ENCODE data around the gene CTNNA2.

Gene CTNNA2

GRCh38 chr2:80258341-80258740 is 745.5 kb downstream of the CTNNA2 start:
- Histone ChIP-seq H4K91ac (ENCODE audit: low read length) (no peak overlapping the region), H3K27ac (ENCODE audit: low read length, poor library complexity, severe bottlenecking) (no peak overlapping the region)
- no peak for DNase-seq

GRCh38 chr2:80258793-80259192 is 745.9 kb downstream of the CTNNA2 start:
- H3K4me1 ChIP-seq (ENCODE audit: control insufficient read depth, insufficient read depth, low read depth, low read length), result no peaks in the 10 kb centered on the region
- H3K23ac ChIP-seq (ENCODE audit: low read length in 2 of 2), result no peak overlapping the region
- H3K14ac ChIP-seq (ENCODE audit: low read length in 2 of 2), result no peak overlapping the region
- H3K27me3 ChIP-seq (ENCODE audit: control insufficient read depth in 1 of 2, insufficient read depth in 1 of 2, low read length in 2 of 2), result peaks cover 0 to 21% of the 10 kb centered on the region in 2 experiments
- H3K4me2 ChIP-seq (ENCODE audit: low read length, poor library complexity, severe bottlenecking), result no peak overlapping the region
- H3K79me1 ChIP-seq (replicated peaks; ENCODE audit: low read length, poor library complexity, severe bottlenecking), result no peaks in the 10 kb centered on the region
- no peak overlapping the region for H3K4ac ChIP-seq (ENCODE audit: low read depth in 1 of 2, low read length in 2 of 2)
- no peak overlapping the region for H3K18ac ChIP-seq (ENCODE audit: low read depth in 1 of 2, low read length in 2 of 2)
- H2BK5ac ChIP-seq (ENCODE audit: low read depth, low read length, poor library complexity, severe bottlenecking), result no peak overlapping the region
- no peak overlapping the region for H4K91ac ChIP-seq (ENCODE audit: low read length)
- H3K36me3 ChIP-seq (ENCODE audit: control insufficient read depth in 1 of 2, insufficient read depth in 2 of 2, low read depth in 1 of 2, low read length in 2 of 2), result no peaks in the 10 kb centered on the region
- no peak overlapping the region for H2BK12ac ChIP-seq (ENCODE audit: low read length in 2 of 2)
- no peak overlapping the region for H2BK120ac ChIP-seq (ENCODE audit: low read depth, low read length)
- H2AK5ac ChIP-seq (ENCODE audit: low read length, severe bottlenecking), result no peak overlapping the region
- H4K8ac ChIP-seq (ENCODE audit: low read length), result no peak overlapping the region
- no peak overlapping the region for H2AFZ ChIP-seq (ENCODE audit: low read depth, low read length)
- 90% methylated on average over 2 of the region's 5 CpGs for WGBS
- no peak overlapping the region for H2BK15ac ChIP-seq (ENCODE audit: low read depth, poor library complexity, severe bottlenecking)
- H3K9me3 ChIP-seq (ENCODE audit: control insufficient read depth, low read length), result no peaks in the 10 kb centered on the region
- DNase-seq, result no peak
- H3K27ac ChIP-seq (ENCODE audit: low read length, poor library complexity, severe bottlenecking), result no peak overlapping the region
- no peak overlapping the region for H3K9ac ChIP-seq (ENCODE audit: low read length)
- H3K4me3 ChIP-seq (ENCODE audit: insufficient read depth in 1 of 2, low read depth in 1 of 2, low read length in 2 of 2), result no peak overlapping the region

More at GRCh38 chr2:80258341-80258740, 745.5 kb downstream of the CTNNA2 start:
- Histone ChIP-seq H3K4me3 (ENCODE audit: insufficient read depth in 1 of 2, low read depth in 1 of 2, low read length in 2 of 2) (no peak overlapping the region), H2BK120ac (ENCODE audit: low read depth, low read length) (no peak overlapping the region), H3K4me1 (ENCODE audit: control insufficient read depth, insufficient read depth, low read depth, low read length) (no peaks in the 10 kb centered on the region), H2BK12ac (ENCODE audit: low read length in 2 of 2) (no peak overlapping the region), H3K27me3 (ENCODE audit: control insufficient read depth in 1 of 2, insufficient read depth in 1 of 2, low read length in 2 of 2) (peaks cover 0 to 21% of the 10 kb centered on the region in 2 experiments), H3K4me2 (ENCODE audit: low read length, poor library complexity, severe bottlenecking) (no peak overlapping the region), H3K9me3 (ENCODE audit: control insufficient read depth, low read length) (no peaks in the 10 kb centered on the region), H2BK15ac (ENCODE audit: low read depth, poor library complexity, severe bottlenecking) (no peak overlapping the region), H3K14ac (ENCODE audit: low read length in 2 of 2) (no peak overlapping the region), H3K79me1 (replicated peaks; ENCODE audit: low read length, poor library complexity, severe bottlenecking) (no peaks in the 10 kb centered on the region), H3K4ac (ENCODE audit: low read depth in 1 of 2, low read length in 2 of 2) (no peak overlapping the region), H2AK5ac (ENCODE audit: low read length, severe bottlenecking) (no peak overlapping the region), H3K23ac (ENCODE audit: low read length in 2 of 2) (no peak overlapping the region), H2BK5ac (ENCODE audit: low read depth, low read length, poor library complexity, severe bottlenecking) (no peak overlapping the region), H3K18ac (ENCODE audit: low read depth in 1 of 2, low read length in 2 of 2) (no peak overlapping the region), H3K36me3 (ENCODE audit: control insufficient read depth in 1 of 2, insufficient read depth in 2 of 2, low read depth in 1 of 2, low read length in 2 of 2) (no peaks in the 10 kb centered on the region), H2AFZ (ENCODE audit: low read depth, low read length) (no peak overlapping the region), H4K8ac (ENCODE audit: low read length) (no peak overlapping the region), H3K9ac (ENCODE audit: low read length) (no peak overlapping the region)
- 69% methylated on average over 5 of the region's 5 CpGs for WGBS

- Histone ChIP-seq H2BK5ac (ENCODE audit: low read depth, low read length, poor library complexity, severe bottlenecking) (no peak overlapping the region), H3K4me2 (ENCODE audit: low read length, poor library complexity, severe bottlenecking) (no peak overlapping the region), H2AK5ac (ENCODE audit: low read length, severe bottlenecking) (no peak overlapping the region), H3K4me1 (ENCODE audit: control insufficient read depth, insufficient read depth, low read depth, low read length) (no peaks in the 10 kb centered on the region), H3K14ac (ENCODE audit: low read length in 2 of 2) (no peak overlapping the region), H3K4me3 (ENCODE audit: insufficient read depth in 1 of 2, low read depth in 1 of 2, low read length in 2 of 2) (no peak overlapping the region), H2BK120ac (ENCODE audit: low read depth, low read length) (no peak overlapping the region), H3K27ac (ENCODE audit: low read length, poor library complexity, severe bottlenecking) (no peak overlapping the region), H3K4ac (ENCODE audit: low read depth in 1 of 2, low read length in 2 of 2) (no peak overlapping the region), H2BK15ac (ENCODE audit: low read depth, poor library complexity, severe bottlenecking) (no peak overlapping the region), H3K23ac (ENCODE audit: low read length in 2 of 2) (no peak overlapping the region), H3K79me1 (replicated peaks; ENCODE audit: low read length, poor library complexity, severe bottlenecking) (no peaks in the 10 kb centered on the region), H3K9me3 (ENCODE audit: control insufficient read depth, low read length) (no peaks in the 10 kb centered on the region), H4K91ac (ENCODE audit: low read length) (no peak overlapping the region), H3K18ac (ENCODE audit: low read depth in 1 of 2, low read length in 2 of 2) (no peak overlapping the region), H4K8ac (ENCODE audit: low read length) (no peak overlapping the region), H3K27me3 (ENCODE audit: control insufficient read depth in 1 of 2, insufficient read depth in 1 of 2, low read length in 2 of 2) (peaks cover 0 to 21% of the 10 kb centered on the region in 2 experiments), H2AFZ (ENCODE audit: low read depth, low read length) (no peak overlapping the region), H2BK12ac (ENCODE audit: low read length in 2 of 2) (no peak overlapping the region), H3K36me3 (ENCODE audit: control insufficient read depth in 1 of 2, insufficient read depth in 2 of 2, low read depth in 1 of 2, low read length in 2 of 2) (no peaks in the 10 kb centered on the region), H3K9ac (ENCODE audit: low read length) (no peak overlapping the region)
- DNase-seq, result no peak
- WGBS, result 71% methylated on average over 3 of the region's 3 CpGs
Measured at GRCh38 chr2:80259292-80259691, 746.4 kb downstream of the CTNNA2 start.

- Histone ChIP-seq H3K9me3 (ENCODE audit: control insufficient read depth, low read length) (no peaks in the 10 kb centered on the region), H2BK120ac (ENCODE audit: low read depth, low read length) (no peak overlapping the region), H4K91ac (ENCODE audit: low read length) (no peak overlapping the region), H3K18ac (ENCODE audit: low read depth in 1 of 2, low read length in 2 of 2) (no peak overlapping the region), H3K9ac (ENCODE audit: low read length) (no peak overlapping the region), H2BK5ac (ENCODE audit: low read depth, low read length, poor library complexity, severe bottlenecking) (peak overlapping the region; percentile 19), H3K14ac (ENCODE audit: low read length in 2 of 2) (peak overlapping the region in 1 of 2 experiments; percentile 79), H3K23ac (ENCODE audit: low read length in 2 of 2) (no peak overlapping the region), H3K36me3 (ENCODE audit: control insufficient read depth in 1 of 2, insufficient read depth in 2 of 2, low read depth in 1 of 2, low read length in 2 of 2) (no peaks in the 10 kb centered on the region), H3K27ac (ENCODE audit: low read length, poor library complexity, severe bottlenecking) (no peak overlapping the region), H4K8ac (ENCODE audit: low read length) (no peak overlapping the region), H3K79me1 (replicated peaks; ENCODE audit: low read length, poor library complexity, severe bottlenecking) (no peaks in the 10 kb centered on the region), H2BK15ac (ENCODE audit: low read depth, poor library complexity, severe bottlenecking) (no peak overlapping the region), H3K4me3 (ENCODE audit: insufficient read depth in 1 of 2, low read depth in 1 of 2, low read length in 2 of 2) (no peak overlapping the region), H2BK12ac (ENCODE audit: low read length in 2 of 2) (no peak overlapping the region), H3K4me1 (ENCODE audit: control insufficient read depth, insufficient read depth, low read depth, low read length) (no peaks in the 10 kb centered on the region), H3K4ac (ENCODE audit: low read depth in 1 of 2, low read length in 2 of 2) (no peak overlapping the region), H3K4me2 (ENCODE audit: low read length, poor library complexity, severe bottlenecking) (no peak overlapping the region), H2AK5ac (ENCODE audit: low read length, severe bottlenecking) (no peak overlapping the region), H3K27me3 (ENCODE audit: control insufficient read depth in 1 of 2, insufficient read depth in 1 of 2, low read length in 2 of 2) (peaks cover 0 to 5% of the 10 kb centered on the region in 2 experiments), H2AFZ (ENCODE audit: low read depth, low read length) (no peak overlapping the region)
- WGBS, result 82% methylated on average over 5 of the region's 6 CpGs
- no peak for DNase-seq
Measured at GRCh38 chr2:80266231-80266630, 753.4 kb downstream of the CTNNA2 start.
